T-cell (primary cell): ENCODE measurements around the gene COQ2. TPM values are rescaled to one million over a fixed set of nuclear protein-coding genes. Genes with fewer than 3 reads are reported as not detected.

ENCODE experiments used
- ATAC-seq, 4 experiments: fragments of 200-7000 bp in 3 of 4; fragments of 150-1000 bp in 1 of 4; cut with Tn5 transposase; replicated peaks in 1 of 4; 1 replicate in 3 of 4; 2 replicates in 1 of 4; pipeline ENCODE4 v1.10.0; 2021; ENCODE audit warnings: moderate library complexity in 3 of 4, mild to moderate bottlenecking in 2 of 4, moderate number of reproducible peaks in 1 of 4
- CTCF ChIA-PET, 2 donors: fragments of 300-600 bp; sonication (Branson Sonifier 250); formaldehyde crosslinking; loops; one replicate each; lab custom pipeline; 2022; ENCODE audit warnings: antibody characterized with exemption in 2 of 2; lab: Charles Lee
- POLR2A ChIA-PET, 2 donors: fragments of 300-600 bp; sonication (Branson Sonifier 250); formaldehyde crosslinking; loops; one replicate each; lab custom pipeline; 2022; ENCODE audit warnings: antibody characterized with exemption in 2 of 2; lab: Charles Lee
- DNase-seq, 35 experiments: peaks; one replicate each; pipeline versions ENCODE4 v3.0.0 to v3.0.0-alpha.2; 2013 to 2023
- H3K27ac ChIP-seq: one replicate; pipeline ENCODE4 v1.5.1; 2013; ENCODE audit warnings: low read length
- H3K27me3 ChIP-seq, 2 experiments: replicated peaks in 1 of 2; 1 replicate in 1 of 2; 2 replicates in 1 of 2; pipeline versions ENCODE4 v1.6.1 to v1.7.0; 2013; ENCODE audit warnings: low read length in 1 of 2, mixed read lengths in 1 of 2; ENCODE audit not compliant: control insufficient read depth in 2 of 2, insufficient read depth in 2 of 2; ENCODE audit errors: extremely low read depth in 1 of 2
- H3K36me3 ChIP-seq, 2 donors: 1 replicate in 1 of 2; 2 replicates in 1 of 2; pipeline versions ENCODE4 v1.6.1 to v1.7.0; 2013; ENCODE audit warnings: low read length in 1 of 2; ENCODE audit not compliant: control insufficient read depth in 2 of 2, insufficient read depth in 1 of 2; ENCODE audit errors: extremely low read depth in 1 of 2
- H3K4me1 ChIP-seq, 2 experiments: 1 replicate in 1 of 2; 2 replicates in 1 of 2; pipeline versions ENCODE4 v1.6.1 to v1.7.0; 2013; ENCODE audit warnings: low read length in 2 of 2, mixed read lengths in 1 of 2; ENCODE audit not compliant: insufficient read depth in 2 of 2, control insufficient read depth in 1 of 2; ENCODE audit errors: extremely low read depth in 1 of 2
- H3K4me3 ChIP-seq, 2 donors: 1 replicate in 1 of 2; 2 replicates in 1 of 2; pipeline versions ENCODE4 v1.5.1 to v1.7.0; 2013; ENCODE audit warnings: mild to moderate bottlenecking in 2 of 2, low read length in 1 of 2, moderate library complexity in 1 of 2; ENCODE audit not compliant: control insufficient read depth in 1 of 2; ENCODE audit errors: extremely low read depth in 1 of 2
- H3K9me3 ChIP-seq: 2 replicates; pipeline ENCODE4 v1.7.0; 2013
- H3K27ac Mint-ChIP-seq, 2 donors: one replicate each; pipeline ENCODE4 v1.8.0; 2020 to 2021; ENCODE audit warnings: mild to moderate bottlenecking in 2 of 2, mixed read lengths in 2 of 2
- H3K27me3 Mint-ChIP-seq, 2 donors: one replicate each; pipeline ENCODE4 v1.8.0; 2021 to 2022; ENCODE audit warnings: mixed read lengths in 2 of 2
- H3K36me3 Mint-ChIP-seq: one replicate; pipeline ENCODE4 v1.8.0; 2021; ENCODE audit warnings: mixed read lengths
- H3K4me1 Mint-ChIP-seq, 3 donors: one replicate each; pipeline ENCODE4 v1.8.0; 2020 to 2022; ENCODE audit warnings: mixed read lengths in 3 of 3, mild to moderate bottlenecking in 1 of 3
- H3K4me3 Mint-ChIP-seq, 3 donors: one replicate each; pipeline ENCODE4 v1.8.0; 2020 to 2022; ENCODE audit warnings: mild to moderate bottlenecking in 3 of 3, mixed read lengths in 3 of 3, moderate library complexity in 3 of 3
- H3K9me3 Mint-ChIP-seq, 3 donors: one replicate each; pipeline ENCODE4 v1.8.0; 2020 to 2022; ENCODE audit warnings: mixed read lengths in 3 of 3
- WGBS: methylation state at CpG from one replicate; pipeline ENCODE4 v1.1.5; 2013; ENCODE audit warnings: missing lambda C conversion rate; ENCODE audit not compliant: insufficient coverage; 5-methylcytosine and 5-hydroxymethylcytosine counted together
- total RNA-seq, 35 experiments: library from RNA in 6 of 35; stranded (reverse) in 6 of 35; fragments of 120-200 nt in 1 of 35; gene quantifications; one replicate each; pipeline versions ENCODE4 v1.2.1 to v1.2.4 and lab custom pipeline; 2013 to 2026

COQ2 gene, protein sequence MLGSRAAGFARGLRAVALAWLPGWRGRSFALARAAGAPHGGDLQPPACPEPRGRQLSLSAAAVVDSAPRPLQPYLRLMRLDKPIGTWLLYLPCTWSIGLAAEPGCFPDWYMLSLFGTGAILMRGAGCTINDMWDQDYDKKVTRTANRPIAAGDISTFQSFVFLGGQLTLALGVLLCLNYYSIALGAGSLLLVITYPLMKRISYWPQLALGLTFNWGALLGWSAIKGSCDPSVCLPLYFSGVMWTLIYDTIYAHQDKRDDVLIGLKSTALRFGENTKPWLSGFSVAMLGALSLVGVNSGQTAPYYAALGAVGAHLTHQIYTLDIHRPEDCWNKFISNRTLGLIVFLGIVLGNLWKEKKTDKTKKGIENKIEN
- 1 to 10 TPM; 4.7 to 9.7 (median 6.2) TPM for total RNA-seq
- 6.0 TPM for total RNA-seq (2013)
- total RNA-seq (lab: John Stamatoyannopoulos, UW), result 4.5 to 21.1 (median 8.7) reads per million in 29 experiments

GRCh38 chr4:83284193-83285054 lies at the start of gene COQ2:
COQ2 (minus strand) TSS chr4:83284798; CDS start chr4:83284764, 34 bp downstream.
- H3K9me3 ChIP-seq, result no peaks in the 10 kb centered on the region

GRCh38 chr4:83331956-83332355 lies 47.4 kb upstream of the COQ2 start:
- Histone ChIP-seq H3K4me1 (peaks cover 3 to 19% of the 10 kb centered on the region in 2 experiments), H3K4me3 (no peak overlapping the region), H3K36me3 (peaks cover 0 to 2% of the 10 kb centered on the region in 2 donors), H3K27ac (no peak overlapping the region), H3K9me3 (no peaks in the 10 kb centered on the region), H3K27me3 (peaks cover 0 to 2% of the 10 kb centered on the region in 2 experiments)
- no CpG with 5 or more reads among the region's 3 CpGs for WGBS
- Mint-ChIP-seq H3K27me3 (no peaks in the 10 kb centered on the region), H3K36me3 (peaks cover 19% of the 10 kb centered on the region), H3K4me3 (no peak overlapping the region), H3K4me1 (peaks cover 35 to 49% (median 41%) of the 10 kb centered on the region in 3 donors), H3K9me3 (no peaks in the 10 kb centered on the region), H3K27ac (peak overlapping the region; percentile 19 to 70)
- no peak for DNase-seq
- ChIA-PET POLR2A (no interaction called here), CTCF (interaction anchor here in 1 of 2 donors (0.6 kb wide), 1 partner anchor 16 kb away, joined by 4 read pairs; no protein-coding TSS in a partner anchor)
- ATAC-seq, result no peak

More at GRCh38 chr4:83284193-83285054, at the start of gene COQ2:
- H3K27ac ChIP-seq, result peak within 1 kb of the TSS; percentile 83
- ChIA-PET CTCF (interaction anchor here (0.5 to 6.4 kb wide), 33 partner anchors 9 to 1813 kb away, joined by 3 to 71 read pairs (median 3); partner anchors contain the start of genes COPS4 (in 2 of the 2), LIN54 (in 1 of the 2), RASGEF1B (in 1 of the 2) and THAP9 (in 1 of the 2)), POLR2A (interaction anchor here (0.5 to 1.3 kb wide), 16 partner anchors 42 to 1812 kb away, joined by 3 to 15 read pairs (median 4); partner anchors contain the start of genes COPS4 (in 1 of the 2) and LIN54 (in 1 of the 2))
- Mint-ChIP-seq H3K36me3 (no peaks in the 10 kb centered on the region), H3K4me1 (peaks cover 39 to 42% (median 40%) of the 10 kb centered on the region in 3 donors), H3K9me3 (no peaks in the 10 kb centered on the region), H3K27ac (peak within 1 kb of the TSS; percentile 96 to 98), H3K4me3 (peak within 1 kb of the TSS; percentile 94 to 99 (median 97)), H3K27me3 (no peaks in the 10 kb centered on the region)
- DNase-seq (peak; percentile 82 to 97 (median 92)), ATAC-seq (peak; percentile 92 to 94 (median 94))
- H3K4me3 ChIP-seq, result peak within 1 kb of the TSS; percentile 76 to 86
- no peaks in the 10 kb centered on the region for H3K36me3 ChIP-seq
- peaks cover 6 to 9% of the 10 kb centered on the region in 2 experiments for H3K4me1 ChIP-seq
- under 1% methylated on average over 68 of the region's 76 CpGs for WGBS
- H3K27me3 ChIP-seq, result no peaks in the 10 kb centered on the region

- Mint-ChIP-seq H3K27me3 (no peaks in the 10 kb centered on the region), H3K27ac (no peak overlapping the region), H3K4me1 (peaks cover 29 to 35% (median 32%) of the 10 kb centered on the region in 3 donors), H3K36me3 (peaks cover 33% of the 10 kb centered on the region), H3K4me3 (no peak overlapping the region), H3K9me3 (no peaks in the 10 kb centered on the region)
- Histone ChIP-seq H3K36me3 (peaks cover 0 to 2% of the 10 kb centered on the region in 2 donors), H3K9me3 (no peaks in the 10 kb centered on the region), H3K4me3 (no peak overlapping the region), H3K27ac (no peak overlapping the region), H3K27me3 (peaks cover 0 to 2% of the 10 kb centered on the region in 2 experiments), H3K4me1 (peaks cover 3 to 11% of the 10 kb centered on the region in 2 experiments)
- ATAC-seq, result no peak
- CTCF ChIA-PET, result interaction anchor here (0.6 to 1.1 kb wide), 2 partner anchors 8 to 125 kb away, joined by 3 to 6 read pairs; no protein-coding TSS in a partner anchor
- WGBS, result 100% methylated on average over 1 of the region's 5 CpGs
- POLR2A ChIA-PET, result interaction anchor here in 1 of 2 donors (0.6 kb wide), 1 partner anchor 10 kb away, joined by 7 read pairs; no protein-coding TSS in a partner anchor
- no peak for DNase-seq
Observed at GRCh38 chr4:83329521-83330110, 45.0 kb upstream of the COQ2 start.

GRCh38 chr4:83328521-83329187 lies 44.1 kb upstream of the COQ2 start:
- H3K9me3 ChIP-seq, result no peaks in the 10 kb centered on the region
- 86% methylated on average over 6 of the region's 7 CpGs for WGBS
- ATAC-seq, result no peak

GRCh38 chr4:83326546-83326945 lies 41.9 kb upstream of the COQ2 start:
- DNase-seq, result no peak
- H3K36me3 Mint-ChIP-seq, result peaks cover 41% of the 10 kb centered on the region
- WGBS, result 94% methylated on average over 5 of the region's 8 CpGs
- no peaks in the 10 kb centered on the region for H3K4me1 ChIP-seq
- H3K27ac Mint-ChIP-seq, result no peak overlapping the region
- ChIA-PET POLR2A (interaction anchor here in 1 of 2 donors (0.7 kb wide), 1 partner anchor 42 kb away, joined by 5 read pairs; the partner anchor contains the start of gene COQ2), CTCF (no interaction called here)
- H3K9me3 ChIP-seq, result no peaks in the 10 kb centered on the region
- H3K27me3 ChIP-seq, result no peaks in the 10 kb centered on the region
- H3K36me3 ChIP-seq, result no peaks in the 10 kb centered on the region
- peaks cover 7 to 9% (median 9%) of the 10 kb centered on the region in 3 donors for H3K4me1 Mint-ChIP-seq
- ATAC-seq, result no peak
- no peak overlapping the region for H3K27ac ChIP-seq
- H3K4me3 Mint-ChIP-seq, result no peak overlapping the region
- H3K9me3 Mint-ChIP-seq, result no peaks in the 10 kb centered on the region
- H3K4me3 ChIP-seq, result no peak overlapping the region
- H3K27me3 Mint-ChIP-seq, result no peaks in the 10 kb centered on the region

More at GRCh38 chr4:83328521-83329187, 44.1 kb upstream of the COQ2 start:
- ChIA-PET POLR2A (no interaction called here), CTCF (interaction anchor here in 1 of 2 donors (1.1 kb wide), 1 partner anchor 125 kb away, joined by 6 read pairs; no protein-coding TSS in a partner anchor)
- H3K27ac Mint-ChIP-seq, result no peak overlapping the region
- DNase-seq, result no peak
- no peaks in the 10 kb centered on the region for H3K9me3 Mint-ChIP-seq
- H3K4me1 Mint-ChIP-seq, result peaks cover 21 to 27% (median 25%) of the 10 kb centered on the region in 3 donors
- H3K27me3 Mint-ChIP-seq, result no peaks in the 10 kb centered on the region
- peaks cover 0 to 2% of the 10 kb centered on the region in 2 donors for H3K36me3 ChIP-seq
- peaks cover 33% of the 10 kb centered on the region for H3K36me3 Mint-ChIP-seq
- H3K4me1 ChIP-seq, result peaks cover 0 to 3% of the 10 kb centered on the region in 2 experiments
- H3K4me3 ChIP-seq, result no peak overlapping the region
- no peaks in the 10 kb centered on the region for H3K27me3 ChIP-seq
- H3K27ac ChIP-seq, result no peak overlapping the region
- no peak overlapping the region for H3K4me3 Mint-ChIP-seq
